Activated naive CD4-positive, alpha-beta T cell treated with anti-CD3 and anti-CD28 coated beads, Interleukin-2, amount 50 U/mL, for 72 hours (primary cell): ENCODE results near the gene ZNF333. TPM values are rescaled to one million over a fixed set of nuclear protein-coding genes. Genes with fewer than 3 reads are reported as not detected.

Experiments
- ATAC-seq, 2 donors: fragments of 150-1000 bp; cut with Tn5 transposase; 2 replicates each; pipeline ENCODE4 v1.10.0; 2021; ENCODE audit warnings: mild to moderate bottlenecking in 2 of 2, moderate library complexity in 2 of 2
- DNase-seq, 2 donors: peaks; one replicate each; pipeline ENCODE4 v3.0.0; 2021 to 2022; ENCODE audit warnings: low spot score in 2 of 2
- H3K27ac Mint-ChIP-seq, 2 donors: one replicate each; pipeline ENCODE4 v1.8.0; 2022; ENCODE audit warnings: mild to moderate bottlenecking in 2 of 2, mixed read lengths in 2 of 2
- H3K36me3 Mint-ChIP-seq, 2 donors: one replicate each; pipeline ENCODE4 v1.8.0; 2022; ENCODE audit warnings: mixed read lengths in 2 of 2
- H3K9me3 Mint-ChIP-seq, 2 donors: one replicate each; pipeline ENCODE4 v1.8.0; 2022; ENCODE audit warnings: mixed read lengths in 2 of 2
- total RNA-seq, 2 donors: library from RNA; stranded (reverse); gene quantifications; one replicate each; pipeline ENCODE4 v1.2.3, GENCODE V29; 2022

The ZNF333 gene
- total RNA-seq, 2 donors from 2014 or later: 12.1 to 49.7 TPM

- ATAC-seq (no peak), DNase-seq (no peak)
- no peaks in the 10 kb centered on the region for H3K9me3 Mint-ChIP-seq
- H3K36me3 Mint-ChIP-seq: no peaks in the 10 kb centered on the region
- H3K27ac Mint-ChIP-seq: no peak overlapping the region
Observed at GRCh38 chr19:14682084-14682483, 7.8 kb upstream of the ZNF333 start.

GRCh38 chr19:14683439-14683838 is 6.4 kb upstream of the ZNF333 start:
- H3K27ac Mint-ChIP-seq: no peak overlapping the region
- no peaks in the 10 kb centered on the region for H3K9me3 Mint-ChIP-seq
- no peaks in the 10 kb centered on the region for H3K36me3 Mint-ChIP-seq
- DNase-seq (no peak), ATAC-seq (no peak)

- H3K9me3 Mint-ChIP-seq: no peaks in the 10 kb centered on the region
- H3K36me3 Mint-ChIP-seq: no peaks in the 10 kb centered on the region
- DNase-seq: peak in 1 of 2 donors; percentile 11
- no peak overlapping the region for H3K27ac Mint-ChIP-seq
- ATAC-seq: no peak
Observed at GRCh38 chr19:14686411-14686810, 3.4 kb upstream of the ZNF333 start.

DNA sequence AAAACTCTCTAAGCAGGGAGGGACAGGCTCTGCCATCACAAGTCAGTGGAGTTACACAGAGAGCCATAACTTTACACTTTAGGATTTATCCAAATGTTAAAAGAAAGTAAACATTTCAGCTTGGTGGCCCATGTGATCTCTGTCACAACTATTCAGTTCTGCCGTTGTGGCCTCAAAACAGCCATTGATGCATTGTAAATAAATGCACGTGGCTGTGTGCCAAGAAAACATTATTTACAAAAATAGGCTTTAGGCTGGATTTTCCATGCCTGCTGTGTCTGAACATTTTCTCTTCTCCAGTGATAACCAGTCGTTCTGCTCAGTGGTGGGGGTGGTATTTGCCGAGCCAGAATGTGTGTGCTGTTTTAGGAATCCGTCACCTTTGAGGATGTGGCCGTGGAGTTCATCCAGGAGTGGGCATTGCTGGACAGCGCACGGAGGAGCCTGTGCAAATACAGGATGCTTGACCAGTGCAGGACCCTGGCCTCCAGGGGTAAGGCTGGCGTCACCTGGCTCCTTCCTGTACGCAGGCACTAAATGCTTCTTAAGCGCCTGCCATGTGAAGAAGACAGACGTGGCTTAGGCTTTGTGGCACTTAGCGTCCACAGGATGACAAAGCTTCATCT is 4.9 kb downstream of the ZNF333 start:
- Mint-ChIP-seq H3K9me3 (no peaks in the 10 kb centered on the region), H3K36me3 (peaks cover 0 to 13% of the 10 kb centered on the region in 2 donors)

GRCh38 chr19:14695471-14695870 is 5.6 kb downstream of the ZNF333 start:
- no peaks in the 10 kb centered on the region for H3K9me3 Mint-ChIP-seq
- ATAC-seq (no peak), DNase-seq (no peak)
- peaks cover 0 to 13% of the 10 kb centered on the region in 2 donors for H3K36me3 Mint-ChIP-seq
- H3K27ac Mint-ChIP-seq: peak overlapping the region in 1 of 2 donors; percentile 68

More for the DNA sequence above, 4.9 kb downstream of the ZNF333 start:
- no peak for DNase-seq
- no peak for ATAC-seq
- H3K27ac Mint-ChIP-seq: no peak overlapping the region

- Mint-ChIP-seq H3K9me3 (peaks cover 3 to 4% of the 10 kb centered on the region in 2 donors), H3K36me3 (peaks cover 25 to 46% of the 10 kb centered on the region in 2 donors), H3K27ac (peak overlapping the region in 1 of 2 donors; percentile 91)
- DNase-seq (peak in 1 of 2 donors; percentile 14), ATAC-seq (no peak)
Observed at GRCh38 chr19:14699641-14700040, 9.8 kb downstream of the ZNF333 start.

DNA sequence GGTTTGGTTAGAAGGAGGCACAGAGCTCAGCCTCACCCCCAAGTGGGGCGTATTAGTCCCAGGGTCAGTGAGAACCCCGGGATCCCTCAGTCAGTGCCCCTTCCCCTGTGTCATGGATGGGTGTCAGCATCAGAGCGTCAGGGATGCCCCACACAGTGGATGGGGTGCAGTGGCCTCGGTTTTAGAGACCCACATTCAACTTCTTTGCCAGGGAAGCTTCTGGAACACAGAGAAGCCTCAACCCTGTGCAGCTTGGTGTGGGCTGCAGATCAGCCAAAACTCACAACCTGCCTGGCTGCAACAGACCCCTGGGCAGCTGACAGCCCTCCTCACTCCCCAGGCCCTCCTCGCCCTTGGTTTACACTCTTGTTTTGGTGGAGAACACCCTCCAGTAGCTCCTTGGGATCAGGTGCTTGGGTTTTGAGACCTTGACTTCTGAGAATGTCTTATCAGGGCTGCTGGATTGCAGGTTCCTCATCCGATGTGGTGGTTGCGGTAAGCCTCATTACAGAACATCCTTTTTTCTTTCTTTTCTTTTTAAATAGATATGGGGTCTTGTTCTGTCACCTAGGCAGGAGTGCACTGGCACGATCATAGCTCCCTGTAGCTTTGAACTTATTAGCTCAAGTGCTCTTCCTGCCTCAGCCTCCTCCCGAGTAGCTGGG is 11.0 kb downstream of the ZNF333 start:
- peak in 1 of 2 donors; percentile 11 for DNase-seq
- Mint-ChIP-seq H3K36me3 (peaks cover 25 to 46% of the 10 kb centered on the region in 2 donors), H3K9me3 (peaks cover 3 to 4% of the 10 kb centered on the region in 2 donors), H3K27ac (peak overlapping the region in 1 of 2 donors; percentile 68)
- ATAC-seq: no peak

GRCh38 chr19:14703833-14704232 is 14.0 kb downstream of the ZNF333 start:
- ATAC-seq (no peak), DNase-seq (no peak)
- no peak overlapping the region for H3K27ac Mint-ChIP-seq
- peaks cover 4 to 5% of the 10 kb centered on the region in 2 donors for H3K9me3 Mint-ChIP-seq
- peaks cover 34 to 56% of the 10 kb centered on the region in 2 donors for H3K36me3 Mint-ChIP-seq

DNA sequence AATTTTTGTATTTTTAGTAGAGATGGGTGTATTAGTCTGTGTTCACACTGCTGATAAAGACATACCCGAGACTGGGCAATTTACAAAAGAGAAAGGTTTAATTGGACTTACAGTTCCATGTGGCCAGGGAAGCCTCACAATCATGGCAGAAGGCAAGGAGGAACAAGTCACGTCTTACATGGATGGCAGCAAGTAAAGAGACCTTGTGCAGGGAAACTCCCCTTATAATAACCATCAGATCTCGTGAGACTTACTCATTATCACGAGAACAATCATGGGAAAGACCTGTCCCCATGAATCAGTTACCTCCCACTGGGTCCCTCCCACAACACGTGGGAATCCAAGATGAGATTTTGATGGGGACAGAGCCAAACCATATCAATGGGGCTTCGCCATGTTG is 14.6 kb downstream of the ZNF333 start:
- Mint-ChIP-seq H3K36me3 (peaks cover 40 to 58% of the 10 kb centered on the region in 2 donors), H3K9me3 (peaks cover 4 to 8% of the 10 kb centered on the region in 2 donors), H3K27ac (no peak overlapping the region)
- DNase-seq: no peak
- no peak for ATAC-seq

DNA sequence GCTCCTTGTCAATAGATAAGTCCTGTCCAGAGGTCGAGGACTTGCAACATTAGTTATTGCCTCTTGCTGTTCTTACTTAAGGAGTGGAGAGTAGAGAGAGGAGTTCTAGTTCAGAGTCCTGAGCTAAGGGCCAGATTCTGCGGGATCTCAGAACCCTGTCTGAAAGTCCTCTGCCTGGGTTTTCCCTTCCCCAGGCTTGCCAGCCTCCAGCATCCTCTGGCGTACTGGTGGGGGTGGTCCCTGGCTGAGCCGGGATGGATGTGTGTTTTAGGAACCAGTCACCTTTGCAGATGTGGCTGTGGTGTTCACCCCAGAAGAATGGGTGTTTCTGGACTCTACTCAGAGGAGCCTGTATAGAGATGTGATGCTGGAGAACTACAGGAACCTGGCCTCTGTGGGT is 26.0 kb downstream of the ZNF333 start:
- DNase-seq: no peak
- Mint-ChIP-seq H3K9me3 (peaks cover 50 to 60% of the 10 kb centered on the region in 2 donors), H3K27ac (no peak overlapping the region), H3K36me3 (peaks cover 95 to 97% of the 10 kb centered on the region in 2 donors)
- ATAC-seq: no peak

GRCh38 chr19:14718522-14719116 is 28.8 kb downstream of the ZNF333 start:
- Mint-ChIP-seq H3K9me3 (peaks cover 54 to 69% of the 10 kb centered on the region in 2 donors), H3K27ac (no peak overlapping the region), H3K36me3 (peaks cover 90 to 94% of the 10 kb centered on the region in 2 donors)
- DNase-seq (no peak), ATAC-seq (no peak)

GRCh38 chr19:14719162-14719561 is 29.3 kb downstream of the ZNF333 start:
- ATAC-seq (no peak), DNase-seq (no peak)
- Mint-ChIP-seq H3K36me3 (peaks cover 90% of the 10 kb centered on the region in 2 donors), H3K27ac (no peak overlapping the region), H3K9me3 (peaks cover 49 to 68% of the 10 kb centered on the region in 2 donors)

- H3K27ac Mint-ChIP-seq: no peak overlapping the region
Observed at GRCh38 chr19:14722127-14722526, 32.3 kb downstream of the ZNF333 start.

GRCh38 chr19:14728595-14728994 is 38.7 kb downstream of the ZNF333 start:
- Mint-ChIP-seq H3K27ac (no peak overlapping the region), H3K36me3 (peaks cover 31 to 39% of the 10 kb centered on the region in 2 donors), H3K9me3 (peaks cover 35 to 38% of the 10 kb centered on the region in 2 donors)
- ATAC-seq (no peak), DNase-seq (no peak)

More at GRCh38 chr19:14722127-14722526, 32.3 kb downstream of the ZNF333 start:
- ATAC-seq: no peak
- Mint-ChIP-seq H3K36me3 (peaks cover 76 to 78% of the 10 kb centered on the region in 2 donors), H3K9me3 (peaks cover 53 to 67% of the 10 kb centered on the region in 2 donors)
- DNase-seq: no peak

GRCh38 chr19:14731200-14731599 is 41.4 kb downstream of the ZNF333 start:
- no peak for ATAC-seq
- peaks cover 15 to 27% of the 10 kb centered on the region in 2 donors for H3K36me3 Mint-ChIP-seq
- peaks cover 22 to 29% of the 10 kb centered on the region in 2 donors for H3K9me3 Mint-ChIP-seq
- H3K27ac Mint-ChIP-seq: no peak overlapping the region
- no peak for DNase-seq

DNA sequence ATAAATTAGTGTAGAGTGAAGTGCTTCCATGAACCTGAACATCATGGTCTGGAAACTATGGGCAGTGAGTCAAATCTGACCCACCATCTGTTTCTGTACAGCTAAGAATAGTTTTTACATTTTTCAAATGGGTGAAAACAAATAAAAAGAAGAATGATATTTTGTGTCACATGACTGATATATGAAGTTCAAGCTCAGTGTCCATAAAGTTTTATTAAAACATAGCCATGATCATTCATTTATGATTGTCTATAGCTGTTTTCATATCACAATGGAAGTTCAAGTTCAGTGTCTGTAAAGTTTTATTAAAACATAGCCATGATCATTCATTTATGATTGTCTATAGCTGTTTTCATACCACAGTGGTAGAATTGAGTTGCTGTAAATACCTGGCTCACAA is 42.7 kb downstream of the ZNF333 start:
- no peak for ATAC-seq
- H3K9me3 Mint-ChIP-seq: peaks cover 17 to 22% of the 10 kb centered on the region in 2 donors

GRCh38 chr19:14733574-14733973 is 43.7 kb downstream of the ZNF333 start:
- peaks cover 13 to 18% of the 10 kb centered on the region in 2 donors for H3K9me3 Mint-ChIP-seq
- no peak for ATAC-seq

More for the DNA sequence above, 42.7 kb downstream of the ZNF333 start:
- Mint-ChIP-seq H3K27ac (no peak overlapping the region), H3K36me3 (peaks cover 10 to 21% of the 10 kb centered on the region in 2 donors)
- DNase-seq: no peak

More at GRCh38 chr19:14733574-14733973, 43.7 kb downstream of the ZNF333 start:
- DNase-seq: no peak
- H3K36me3 Mint-ChIP-seq: peaks cover 6 to 11% of the 10 kb centered on the region in 2 donors
- no peak overlapping the region for H3K27ac Mint-ChIP-seq
